Ammon's horn (tissue), 1 donor: Measurements from ENCODE around the gene ADSS1.

Source experiments
- DNase-seq: peaks from one replicate; pipeline ENCODE4 v3.0.0-alpha.2; 2016; ENCODE audit warnings: low spot score

The ADSS1 gene

DNA sequence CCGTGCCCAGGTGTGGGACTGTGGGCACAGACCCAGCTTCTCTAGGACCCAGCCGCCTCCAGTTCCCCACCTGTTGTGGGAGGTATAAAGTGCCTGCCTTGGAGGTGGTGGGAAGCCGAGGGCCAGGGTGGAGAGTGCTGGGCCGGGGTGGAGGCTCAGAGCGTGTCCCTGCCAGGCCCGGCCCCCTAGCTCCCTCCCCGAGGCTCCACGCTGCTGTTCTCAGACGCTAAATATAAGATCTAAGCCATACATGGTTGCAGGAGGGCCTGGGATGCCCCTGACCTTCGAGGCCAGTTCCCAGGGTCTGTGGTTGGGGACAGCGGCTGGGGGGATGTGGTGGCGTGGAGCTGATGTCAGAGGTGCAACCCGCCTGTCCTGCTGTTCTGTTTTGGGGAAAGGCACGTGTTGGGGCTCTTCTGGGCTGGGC, 23.8 kb upstream of the ADSS1 start:
- no peak for DNase-seq

DNA sequence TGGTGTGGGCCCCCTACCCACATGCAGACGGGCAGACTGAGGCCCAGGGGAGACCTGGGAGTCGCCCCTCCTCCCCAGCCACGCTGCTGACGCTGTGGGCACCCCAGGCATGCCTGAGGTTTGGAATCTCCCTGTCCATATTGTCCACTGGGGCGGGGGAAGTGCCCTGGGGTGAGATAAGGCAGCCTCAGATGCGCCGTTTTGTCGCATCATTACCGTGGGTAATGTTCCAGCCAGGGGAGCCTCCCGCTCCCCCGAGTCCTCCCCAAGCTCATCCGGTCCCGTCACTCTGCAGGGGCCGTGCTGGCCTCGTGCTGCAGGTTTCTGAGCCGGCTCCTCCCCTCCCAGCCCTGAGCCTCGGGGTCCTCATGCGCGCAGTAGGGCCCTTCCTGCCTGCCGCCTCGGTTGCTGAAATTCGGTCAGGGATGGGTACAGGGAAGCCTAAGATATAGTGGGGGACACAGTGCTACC, 23.2 kb upstream of the ADSS1 start:
- no peak for DNase-seq

DNA sequence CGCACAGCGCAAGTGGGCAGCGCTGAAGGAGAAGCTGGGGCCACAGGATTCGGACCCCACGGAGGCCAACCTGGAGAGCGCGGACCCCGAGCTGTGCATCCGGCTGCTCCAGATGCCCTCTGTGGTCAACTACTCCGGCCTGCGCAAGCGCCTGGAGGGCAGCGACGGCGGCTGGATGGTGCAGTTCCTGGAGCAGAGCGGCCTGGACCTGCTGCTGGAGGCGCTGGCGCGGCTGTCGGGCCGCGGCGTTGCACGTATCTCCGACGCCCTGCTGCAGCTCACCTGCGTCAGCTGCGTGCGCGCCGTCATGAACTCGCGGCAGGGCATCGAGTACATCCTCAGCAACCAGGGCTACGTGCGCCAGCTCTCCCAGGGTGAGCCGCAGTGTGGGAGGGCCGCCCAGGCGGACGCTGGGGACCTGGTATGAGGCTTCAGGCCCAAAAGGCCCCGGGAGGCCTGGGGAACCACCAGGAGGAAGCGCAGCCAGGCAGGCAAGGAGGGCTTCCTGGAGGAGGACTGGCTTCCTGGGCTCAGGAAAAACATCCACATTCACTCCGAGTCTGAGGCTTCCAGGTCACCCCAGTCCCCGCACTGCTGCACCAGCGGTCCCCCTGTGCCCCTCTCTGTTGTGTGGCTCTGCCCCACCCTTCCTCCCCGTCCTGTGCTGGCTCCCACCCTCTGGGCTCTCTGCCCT, 22.5 kb upstream of the ADSS1 start:
- DNase-seq = no peak

DNA sequence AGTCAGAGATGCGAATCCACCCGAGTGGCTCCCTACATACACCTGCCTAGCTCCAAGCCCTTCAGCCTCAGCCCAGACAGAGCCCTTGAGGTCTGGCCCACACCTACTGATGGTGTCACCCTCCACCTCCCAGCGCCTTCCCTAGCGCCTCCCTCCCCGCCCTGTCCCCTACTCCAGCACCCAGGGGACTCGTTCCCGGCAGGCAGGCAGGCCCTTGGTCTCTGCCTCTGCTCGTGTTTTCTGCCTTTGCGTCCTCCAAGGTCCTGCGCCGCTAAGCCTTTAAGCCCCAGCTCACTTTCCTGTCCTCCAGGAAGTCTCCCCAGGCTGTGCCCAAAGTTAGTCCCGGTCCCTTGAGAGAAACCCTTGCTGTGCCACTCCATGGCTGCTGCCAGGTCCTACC, 21.9 kb upstream of the ADSS1 start:
- DNase-seq = no peak

DNA sequence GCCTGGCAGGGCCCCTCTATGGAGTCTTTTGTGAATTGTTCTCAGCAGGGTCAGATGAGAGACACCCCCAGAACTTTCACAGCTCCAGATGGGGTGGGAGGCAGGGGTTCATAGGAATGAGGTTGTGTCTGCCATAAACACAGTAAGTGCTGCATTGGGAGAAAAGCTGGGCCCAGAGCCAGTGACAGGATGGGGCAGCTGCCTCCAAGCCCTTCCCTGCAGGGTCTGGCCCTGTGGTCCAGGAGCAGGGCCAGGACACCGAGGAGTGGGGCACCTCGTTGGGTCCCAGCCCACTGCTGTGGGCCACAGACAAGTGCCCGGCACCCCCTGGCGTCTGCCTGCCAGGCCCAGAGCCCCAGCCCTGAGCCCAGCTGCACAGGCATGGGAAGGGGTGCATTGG, 21.4 kb upstream of the ADSS1 start:
- DNase-seq = peak; percentile 65

- DNase-seq = no peak
These were observed 20.8 kb upstream of the ADSS1 start for GRCh38 chr14:104703269-104703668.

DNA sequence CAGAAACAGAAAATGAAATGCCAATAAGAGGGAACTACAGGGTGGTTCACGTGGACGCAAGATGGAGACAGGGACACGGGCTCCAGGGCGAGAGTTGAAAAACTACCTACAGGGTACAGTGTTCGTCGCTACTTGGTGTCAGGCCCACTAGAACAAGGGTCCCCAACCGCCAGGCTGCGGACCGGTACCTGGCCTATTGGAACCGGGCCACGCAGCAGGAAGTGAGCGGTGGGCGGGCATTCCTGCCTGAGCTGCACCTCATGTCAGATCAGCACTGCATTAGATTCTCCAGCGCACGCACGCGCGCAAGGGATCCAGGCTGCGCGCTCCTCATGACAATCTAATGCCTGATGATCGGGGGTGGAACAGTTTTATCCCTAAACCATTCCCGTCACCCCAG, 19.8 kb upstream of the ADSS1 start:
- DNase-seq = no peak

GRCh38 chr14:104705340-104706047, 18.5 kb upstream of the ADSS1 start:
- no peak for DNase-seq

DNA sequence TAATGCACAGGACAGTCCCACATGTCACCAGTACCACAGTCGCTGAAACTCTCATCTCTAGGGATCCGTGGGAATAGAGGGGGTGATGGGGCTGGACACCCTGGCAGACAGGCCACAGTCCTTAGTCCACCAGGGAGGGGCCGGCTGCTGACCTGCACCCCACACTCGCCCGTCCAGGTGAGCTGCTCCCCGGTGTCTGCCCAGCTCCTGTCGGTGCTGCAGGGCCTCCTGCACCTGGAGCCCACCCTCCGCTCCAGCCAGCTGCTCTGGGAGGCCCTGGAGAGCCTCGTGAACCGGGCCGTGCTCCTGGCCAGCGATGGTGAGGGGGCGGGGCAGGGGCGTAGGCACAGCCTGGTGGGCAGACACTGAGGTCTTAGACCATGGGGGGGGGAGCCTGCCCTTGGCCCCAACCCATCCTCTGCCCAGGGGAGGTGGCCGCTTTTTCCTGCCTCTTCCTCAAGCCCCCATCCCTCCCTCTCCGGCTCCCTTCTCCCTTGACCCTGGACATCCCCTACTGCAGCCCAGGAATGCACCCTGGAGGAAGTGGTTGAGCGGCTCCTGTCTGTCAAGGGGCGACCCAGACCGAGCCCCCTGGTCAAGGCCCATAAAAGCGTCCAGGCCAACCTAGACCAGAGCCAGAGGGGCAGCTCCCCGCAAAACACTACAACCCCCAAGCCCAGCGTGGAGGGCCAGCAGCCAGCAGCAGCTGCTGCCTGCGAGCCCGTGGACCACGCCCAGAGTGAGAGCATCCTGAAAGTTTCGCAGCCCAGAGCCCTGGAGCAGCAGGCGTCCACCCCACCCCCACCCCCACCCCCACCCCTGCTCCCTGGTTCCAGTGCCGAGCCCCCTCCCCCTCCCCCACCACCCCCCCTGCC, 17.1 kb upstream of the ADSS1 start:
- DNase-seq = no peak

- DNase-seq = no peak
These were observed 16.1 kb upstream of the ADSS1 start for GRCh38 chr14:104707608-104708595.

GRCh38 chr14:104708606-104709268, 15.3 kb upstream of the ADSS1 start:
- peak; percentile 76 for DNase-seq

DNA sequence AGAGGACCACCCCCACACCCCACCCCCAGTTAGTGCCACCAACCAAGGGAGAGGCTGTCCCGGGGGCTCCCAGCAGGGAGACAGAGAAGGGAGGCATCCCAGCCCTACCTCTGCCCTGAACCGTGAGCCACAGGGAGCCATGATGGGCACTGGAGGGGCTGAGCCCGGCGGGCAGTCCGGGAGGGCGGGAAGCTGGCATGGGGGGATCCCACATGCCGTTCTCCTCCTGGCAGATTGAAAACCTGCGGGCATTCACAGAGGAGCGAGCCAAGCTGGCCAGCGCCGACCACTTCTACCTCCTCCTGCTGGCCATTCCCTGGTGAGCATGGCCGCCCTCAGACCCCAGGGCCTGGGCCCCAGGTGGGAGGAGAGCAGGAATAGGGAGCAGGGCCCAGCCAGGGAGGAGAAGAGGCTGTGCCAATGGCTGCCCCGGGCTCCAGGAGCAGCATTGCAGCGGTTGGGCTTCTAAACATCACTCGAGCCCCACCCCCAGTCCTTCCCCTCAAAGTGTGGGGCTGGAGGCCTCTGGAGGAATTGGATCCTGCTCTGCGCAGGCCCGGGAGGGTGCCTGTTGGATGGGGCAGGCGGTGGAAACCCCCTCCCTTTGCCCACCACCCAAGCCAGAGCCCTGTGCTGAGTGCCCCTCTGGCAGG, 14.5 kb upstream of the ADSS1 start:
- DNase-seq = no peak

GRCh38 chr14:104710071-104710735, 13.8 kb upstream of the ADSS1 start:
- DNase-seq = no peak

DNA sequence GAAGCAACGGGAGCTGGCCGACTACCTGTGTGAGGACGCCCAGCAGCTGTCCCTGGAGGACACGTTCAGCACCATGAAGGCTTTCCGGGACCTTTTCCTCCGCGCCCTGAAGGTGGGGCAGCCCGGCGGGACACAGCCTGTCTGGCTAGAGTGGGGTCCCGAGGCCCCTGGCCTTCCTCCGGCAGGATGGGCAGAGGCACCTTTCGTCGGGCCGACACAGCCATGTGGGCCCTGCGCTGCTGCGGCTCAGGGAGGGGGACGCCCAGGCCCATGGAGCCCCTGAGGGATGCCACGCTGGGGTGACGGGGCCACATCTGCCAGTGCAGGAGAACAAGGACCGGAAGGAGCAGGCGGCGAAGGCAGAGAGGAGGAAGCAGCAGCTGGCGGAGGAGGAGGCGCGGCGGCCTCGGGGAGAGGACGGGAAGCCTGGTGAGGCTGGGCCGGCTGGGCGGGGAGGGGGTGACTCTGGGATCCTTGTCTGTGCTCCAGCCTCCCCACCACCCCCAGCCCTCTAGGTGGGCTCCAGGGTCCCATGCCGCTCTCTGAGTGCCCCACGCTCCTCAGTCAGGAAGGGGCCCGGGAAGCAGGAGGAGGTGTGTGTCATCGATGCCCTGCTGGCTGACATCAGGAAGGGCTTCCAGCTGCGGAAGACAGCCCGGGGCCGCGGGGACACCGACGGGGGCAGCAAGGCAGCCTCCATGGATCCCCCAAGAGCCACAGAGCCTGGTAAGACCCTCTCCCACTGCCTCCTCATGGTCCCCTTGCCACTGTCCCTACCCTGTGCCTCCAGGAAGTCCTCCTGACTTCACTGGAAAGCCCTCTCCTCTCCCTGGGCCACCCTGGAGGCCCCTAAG, 10.9 kb upstream of the ADSS1 start:
- no peak for DNase-seq

GRCh38 chr14:104714066-104714465, 10.0 kb upstream of the ADSS1 start:
- no peak for DNase-seq

- DNase-seq = no peak
These were observed 9.3 kb upstream of the ADSS1 start for GRCh38 chr14:104714681-104715080.

DNA sequence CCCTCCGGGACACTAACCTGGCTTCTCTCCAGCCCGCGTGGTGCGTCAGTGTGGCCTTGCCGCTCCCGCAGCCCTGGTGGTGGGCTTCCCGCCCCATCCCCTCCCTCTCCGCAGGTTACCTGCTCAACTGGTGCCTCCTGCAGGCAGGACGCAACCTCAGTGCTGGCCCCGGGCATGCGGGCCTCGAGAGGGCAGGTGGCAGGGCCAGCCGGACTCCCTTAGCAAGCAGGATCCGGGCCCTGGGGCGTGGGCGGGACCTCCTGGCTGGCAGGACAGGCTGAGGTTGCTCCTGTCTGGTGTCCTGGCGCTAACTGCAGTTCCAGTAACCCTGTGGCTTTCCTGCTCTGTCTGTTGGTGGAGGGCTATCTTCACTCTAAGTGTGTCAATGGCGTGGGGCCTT, 8.6 kb upstream of the ADSS1 start:
- DNase-seq = no peak

DNA sequence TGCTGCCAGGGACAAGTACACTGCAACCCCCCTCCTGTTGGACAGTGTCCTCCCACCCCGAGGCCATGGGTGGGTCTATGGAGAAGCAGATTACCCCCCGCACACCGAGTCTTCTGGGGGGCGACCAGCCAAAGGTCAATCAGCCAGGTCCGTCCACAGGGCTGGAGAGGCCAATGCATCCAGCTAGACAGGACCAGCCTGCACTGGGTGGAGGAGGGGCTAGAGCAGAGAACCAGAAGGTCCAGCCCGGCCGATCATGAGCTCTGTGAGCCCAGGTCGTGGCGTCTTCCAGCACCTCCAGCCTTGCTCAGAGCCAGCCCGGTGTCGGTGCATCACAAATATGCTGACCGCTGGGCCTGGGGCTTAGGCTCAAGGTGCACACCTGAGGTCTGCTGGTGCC, 8.2 kb upstream of the ADSS1 start:
- DNase-seq = no peak

GRCh38 chr14:104717137-104717536, 6.9 kb upstream of the ADSS1 start:
- no peak for DNase-seq
